AG04449 (cell line): ENCODE measurements around the gene HAUS2.

Experiments used
- CTCF ChIA-PET: fragments of 350-600 bp; formaldehyde crosslinking; extraction: SDS; loops from one replicate; lab custom pipeline; 2021; ENCODE audit warnings: antibody characterized with exemption; lab: Yijun Ruan, JAX
- POLR2A ChIA-PET: fragments of 400-600, 350-600 bp; formaldehyde crosslinking; extraction: SDS; loops from one replicate; lab custom pipeline; 2020; ENCODE audit warnings: antibody characterized with exemption, inconsistent platforms; lab: Yijun Ruan, JAX
- DNase-seq: peaks from one replicate; pipeline ENCODE4 v3.0.0-alpha.2; 2010; ENCODE audit warnings: low read depth, low spot score
- H3K4me3 ChIP-seq: 2 replicates; pipeline ENCODE4 v1.5.1; 2011; ENCODE audit warnings: low read depth, mild to moderate bottlenecking, control low read depth, low read length
- CTCF ChIP-seq: IDR thresholded peaks from one replicate; pipeline ENCODE4 v1.5.1; 2011; ENCODE audit warnings: mild to moderate bottlenecking, moderate library complexity, low read length, control low read depth, inconsistent platforms; ENCODE audit not compliant: insufficient read depth; ENCODE audit errors: missing control alignments

Gene HAUS2

GRCh38 chr15:42611532-42611931, 62.9 kb downstream of the HAUS2 start:
- DNase-seq: no peak
- H3K4me3 ChIP-seq: no peak overlapping the region
- CTCF ChIA-PET: no interaction called here
- no peak for TF ChIP-seq CTCF
- POLR2A ChIA-PET: no interaction called here

- POLR2A ChIA-PET: no interaction called here
- CTCF ChIA-PET: no interaction called here
- H3K4me3 ChIP-seq: no peak overlapping the region
- no peak for DNase-seq
- no peak for TF ChIP-seq CTCF
These were observed 63.8 kb downstream of the HAUS2 start for GRCh38 chr15:42612367-42612912.

- TF ChIP-seq CTCF: no peak
- ChIA-PET POLR2A (no interaction called here), CTCF (no interaction called here)
- DNase-seq: no peak
- no peak overlapping the region for H3K4me3 ChIP-seq
These were observed 67.5 kb downstream of the HAUS2 start for GRCh38 chr15:42616107-42616506.
